Measurements from ENCODE around the gene NREP. TPM values are rescaled to one million over a fixed set of nuclear protein-coding genes. Genes with fewer than 3 reads are reported as not detected.

The NREP gene
- total and polyA plus RNA-seq, 2 experiments from 2014 or later: 260 to 300 TPM

GRCh38 chr5:111757355-111758283 lies 625 bp upstream of the NREP start:
- Histone ChIP-seq H2AFZ (peak overlapping the region; percentile 16; the same call in 1 of the 2 replicates), H3K27ac (ENCODE audit: low read depth) (peak overlapping the region; percentile 99), H3K27me3 (ENCODE audit: insufficient read depth) (no peaks in the 10 kb centered on the region), H3K4me1 (ENCODE audit: insufficient read depth) (peaks cover 41% of the 10 kb centered on the region), H3K4me2 (peak overlapping the region; percentile 74), H3K9me2 (ENCODE audit: insufficient read depth) (no peaks in the 10 kb centered on the region), H3K79me2 (replicated peaks; ENCODE audit: insufficient read depth) (peaks cover 43% of the 10 kb centered on the region), H3K36me3 (ENCODE audit: insufficient read depth) (no peaks in the 10 kb centered on the region), H3F3A (replicated peaks; ENCODE audit: low read depth) (no peaks in the 10 kb centered on the region), H3K4me3 (peak overlapping the region; percentile 70), H4K20me1 (replicated peaks; ENCODE audit: insufficient read depth) (peaks cover 10% of the 10 kb centered on the region; the same call in 1 of the 2 replicates)
- Mint-ChIP-seq H3K9me3 (peaks cover 3% of the 10 kb centered on the region; the same call in 2 of the 3 replicates), H3K27me3 (ENCODE audit: insufficient read depth, low read depth, poor library complexity) (peaks cover 3% of the 10 kb centered on the region), H3K4me3 (peak overlapping the region; percentile 91), H3K36me3 (ENCODE audit: low read depth) (peaks cover 14% of the 10 kb centered on the region), H3K4me1 (peaks cover 43% of the 10 kb centered on the region), H3K27ac (peak overlapping the region; percentile 97)
- 0 out of 4 replicates have a peak, but pooled peaks of 1 of the 2 experiments have one; percentile 0 for TF ChIP-seq CTCF (conservative IDR thresholded peaks at IDR 0.05; ENCODE audit: low read depth in 2 of 2)
- TF ChIP-seq ETS1 (IDR thresholded peaks at IDR 0.05): 0 out of 2 replicates have a peak, but pooled peaks have one; percentile 35
- peak; percentile 53 for TF ChIP-seq POLR2AphosphoS5 (IDR thresholded peaks at IDR 0.05; ENCODE audit: low read depth)
- TF ChIP-seq ZNF114 (CRISPR knock-in tag; IDR thresholded peaks at IDR 0.05): no peak
- DNase-seq (ENCODE audit: low spot score) (peak; percentile 81), ATAC-seq (peak; percentile 82)

GRCh38 chr5:111755942-111756381 lies 1.0 kb downstream of the NREP start:
- peaks cover 20% of the 10 kb centered on the region for H3K36me3 Mint-ChIP-seq (ENCODE audit: low read depth)
- H3K27me3 ChIP-seq (ENCODE audit: insufficient read depth): no peaks in the 10 kb centered on the region
- peak overlapping the region; percentile 99 for H3K27ac ChIP-seq (ENCODE audit: low read depth)
- H3K4me3 ChIP-seq: peak overlapping the region; percentile 70
- H2AFZ ChIP-seq: no peak overlapping the region
- H3K9me3 Mint-ChIP-seq: peaks cover 3% of the 10 kb centered on the region; the same call in 2 of the 3 replicates
- no peaks in the 10 kb centered on the region for H3K9me2 ChIP-seq (ENCODE audit: insufficient read depth)
- peak; percentile 4; the same call in 1 of the 3 replicates for ATAC-seq
- no peaks in the 10 kb centered on the region for H3K36me3 ChIP-seq (ENCODE audit: insufficient read depth)
- H3K27me3 Mint-ChIP-seq (ENCODE audit: insufficient read depth, low read depth, poor library complexity): peaks cover 3% of the 10 kb centered on the region
- H3K79me2 ChIP-seq (replicated peaks; ENCODE audit: insufficient read depth): peaks cover 60% of the 10 kb centered on the region
- peaks cover 49% of the 10 kb centered on the region for H3K4me1 ChIP-seq (ENCODE audit: insufficient read depth)
- peak overlapping the region; percentile 91 for H3K4me3 Mint-ChIP-seq
- H3K27ac Mint-ChIP-seq: peak overlapping the region; percentile 97
- H3K4me2 ChIP-seq: peak overlapping the region; percentile 87
- peaks cover 22% of the 10 kb centered on the region; the same call in 1 of the 2 replicates for H4K20me1 ChIP-seq (replicated peaks; ENCODE audit: insufficient read depth)
- DNase-seq (ENCODE audit: low spot score): peak; percentile 43
- no peaks in the 10 kb centered on the region for H3F3A ChIP-seq (replicated peaks; ENCODE audit: low read depth)
- peaks cover 43% of the 10 kb centered on the region for H3K4me1 Mint-ChIP-seq
- TF ChIP-seq ZNF114 (CRISPR knock-in tag; IDR thresholded peaks at IDR 0.05) (no peak), EZH2phosphoT487 (IDR thresholded peaks at IDR 0.05; ENCODE audit: unreplicated experiment) (no peak), NANOG (IDR thresholded peaks at IDR 0.05; ENCODE audit: borderline replicate concordance) (no peak), STAT1 (IDR thresholded peaks at IDR 0.05; ENCODE audit: unreplicated experiment) (no peak), ZNF462 (CRISPR knock-in tag; IDR thresholded peaks at IDR 0.05) (no peak)

All from GM23338 (cell line).